HCT116 (cell line): ENCODE data around the gene SAC3D1.

Experiments
- EZH2phosphoT487 ChIP-seq: fragments of 200-600 bp; IDR thresholded peaks from 2 replicates; pipeline ENCODE4 v1.6.1; 2018; ENCODE audit warnings: antibody characterized with exemption, borderline replicate concordance
- POLR2A ChIP-seq: IDR thresholded peaks from 2 replicates; pipeline ENCODE4 v1.7.0; 2011; ENCODE audit warnings: borderline replicate concordance; ENCODE audit not compliant: insufficient read depth, insufficient read length; ENCODE audit errors: extremely low read depth
- POLR2AphosphoS5 ChIP-seq: IDR thresholded peaks from 2 replicates; pipeline ENCODE4 v1.6.1; 2011; ENCODE audit warnings: mild to moderate bottlenecking, low read depth, low read length, moderate library complexity
- TF ChIP-seq, protein P1 (sequence below), 3 experiments: fragments of 200-600 bp in 1 of 3; sonication (generic) in 1 of 3; IDR thresholded peaks in 2 of 3; conservative IDR thresholded peaks in 1 of 3; 2 replicates each; pipeline ENCODE4 v1.5.1; 2012 to 2017; ENCODE audit warnings: low read depth in 2 of 3, low read length in 2 of 3, antibody characterized with exemption in 1 of 3, borderline replicate concordance in 1 of 3, control low read depth in 1 of 3, mild to moderate bottlenecking in 1 of 3, mixed read lengths in 1 of 3, mixed run types in 1 of 3, moderate library complexity in 1 of 3; ENCODE audit not compliant: insufficient read depth in 1 of 3

DNA sequence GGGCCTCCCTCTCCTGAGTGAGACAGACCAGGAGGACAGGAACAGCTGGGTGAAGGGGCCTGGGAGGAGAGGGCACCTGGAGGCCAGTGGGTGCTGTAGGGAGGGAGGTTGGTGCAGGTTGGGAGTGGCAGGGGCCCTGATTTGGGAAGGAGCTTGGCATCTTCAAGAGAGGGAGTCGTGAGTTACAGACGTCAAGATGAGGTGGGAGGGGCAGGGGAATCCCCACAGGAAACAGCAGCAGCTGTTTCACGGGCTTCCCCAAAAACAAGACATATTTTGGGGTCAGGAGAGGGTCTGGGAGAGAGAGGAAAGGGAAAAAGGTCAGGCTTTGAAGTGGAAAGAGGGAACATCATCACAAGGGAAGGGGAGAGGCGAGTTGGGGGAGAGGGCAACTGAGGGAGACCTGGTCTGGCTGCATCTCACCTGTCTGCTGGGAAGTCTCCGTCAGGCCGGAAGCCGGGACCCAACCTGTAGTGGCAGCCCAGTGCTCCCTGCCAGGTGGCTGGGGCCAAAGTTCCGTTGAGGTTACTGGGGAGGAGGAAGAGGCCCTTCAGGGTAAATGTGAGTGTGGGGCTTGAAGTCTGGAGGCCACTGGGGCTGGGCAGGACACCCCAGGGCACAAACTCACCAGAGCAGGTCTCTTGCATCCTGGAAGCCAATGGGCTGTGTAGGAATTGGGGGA lies 13.0 kb downstream of the SAC3D1 start:
- TF ChIP-seq, protein P1, sequence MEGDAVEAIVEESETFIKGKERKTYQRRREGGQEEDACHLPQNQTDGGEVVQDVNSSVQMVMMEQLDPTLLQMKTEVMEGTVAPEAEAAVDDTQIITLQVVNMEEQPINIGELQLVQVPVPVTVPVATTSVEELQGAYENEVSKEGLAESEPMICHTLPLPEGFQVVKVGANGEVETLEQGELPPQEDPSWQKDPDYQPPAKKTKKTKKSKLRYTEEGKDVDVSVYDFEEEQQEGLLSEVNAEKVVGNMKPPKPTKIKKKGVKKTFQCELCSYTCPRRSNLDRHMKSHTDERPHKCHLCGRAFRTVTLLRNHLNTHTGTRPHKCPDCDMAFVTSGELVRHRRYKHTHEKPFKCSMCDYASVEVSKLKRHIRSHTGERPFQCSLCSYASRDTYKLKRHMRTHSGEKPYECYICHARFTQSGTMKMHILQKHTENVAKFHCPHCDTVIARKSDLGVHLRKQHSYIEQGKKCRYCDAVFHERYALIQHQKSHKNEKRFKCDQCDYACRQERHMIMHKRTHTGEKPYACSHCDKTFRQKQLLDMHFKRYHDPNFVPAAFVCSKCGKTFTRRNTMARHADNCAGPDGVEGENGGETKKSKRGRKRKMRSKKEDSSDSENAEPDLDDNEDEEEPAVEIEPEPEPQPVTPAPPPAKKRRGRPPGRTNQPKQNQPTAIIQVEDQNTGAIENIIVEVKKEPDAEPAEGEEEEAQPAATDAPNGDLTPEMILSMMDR (IDR thresholded peaks at IDR 0.05 in 2 of 3, conservative IDR thresholded peaks at IDR 0.05 in 1 of 3; ENCODE audit: borderline replicate concordance in 1 of 3, insufficient read depth in 1 of 3, low read depth in 2 of 3, low read length in 2 of 3): no peak
- TF ChIP-seq POLR2AphosphoS5 (no peak), EZH2phosphoT487 (no peak), POLR2A (no peak)
